GM11168 (cell line): ENCODE data around the gene ELN.

ENCODE experiments used
- in situ Hi-C: fragments of 300-500 bp; cut with MboI; formaldehyde crosslinking; loops from one replicate; pipeline ENCODE4 v1.12.0; 2022; ENCODE audit warnings: low sequenced_read_pairs; ENCODE audit not compliant: unreplicated experiment

ELN gene

GRCh38 chr7:74083928-74084721, 56.2 kb downstream of the ELN start:
- in situ Hi-C loops = no loop called here

GRCh38 chr7:74084722-74085578, 57.0 kb downstream of the ELN start:
- in situ Hi-C loops = no loop called here

- in situ Hi-C loops = no loop called here
Observed at GRCh38 chr7:74087791-74088453, 59.9 kb downstream of the ELN start.

- in situ Hi-C loops = no loop called here
Observed at GRCh38 chr7:74092321-74092963, 64.5 kb downstream of the ELN start.

- in situ Hi-C loops = no loop called here
Observed at GRCh38 chr7:74092964-74093471, 65.0 kb downstream of the ELN start.

- in situ Hi-C loops = no loop called here
Observed at GRCh38 chr7:74093671-74094223, 65.8 kb downstream of the ELN start.

- in situ Hi-C loops = no loop called here
Observed at GRCh38 chr7:74094224-74095101, 66.5 kb downstream of the ELN start.

- in situ Hi-C loops = no loop called here
Observed at GRCh38 chr7:74095135-74095534, 67.2 kb downstream of the ELN start.

- in situ Hi-C loops = no loop called here
Observed at GRCh38 chr7:74097937-74098614, 70.1 kb downstream of the ELN start.

- in situ Hi-C loops = no loop called here
Observed at GRCh38 chr7:74099031-74099430, 71.1 kb downstream of the ELN start.

- in situ Hi-C loops = no loop called here
Observed at GRCh38 chr7:74101061-74101681, 73.2 kb downstream of the ELN start.

GRCh38 chr7:74103219-74103772, 75.3 kb downstream of the ELN start:
- in situ Hi-C loops = no loop called here

GRCh38 chr7:74104702-74105101, 76.7 kb downstream of the ELN start:
- in situ Hi-C loops = no loop called here

GRCh38 chr7:74105992-74106391, 78.0 kb downstream of the ELN start:
- in situ Hi-C loops = no loop called here

GRCh38 chr7:74106846-74107245, 78.9 kb downstream of the ELN start:
- in situ Hi-C loops = no loop called here

- in situ Hi-C loops = no loop called here
Observed at GRCh38 chr7:74115326-74115725, 87.4 kb downstream of the ELN start.

- in situ Hi-C loops = no loop called here
Observed at GRCh38 chr7:74116356-74116755, 88.4 kb downstream of the ELN start.
